ENCODE data around the gene RILP.
"Not testable (repeated sequence)": the region's sequence is repeated elsewhere in the genome, so short reads cannot be mapped to it uniquely, and the experiment has no call there.

RILP gene

DNA sequence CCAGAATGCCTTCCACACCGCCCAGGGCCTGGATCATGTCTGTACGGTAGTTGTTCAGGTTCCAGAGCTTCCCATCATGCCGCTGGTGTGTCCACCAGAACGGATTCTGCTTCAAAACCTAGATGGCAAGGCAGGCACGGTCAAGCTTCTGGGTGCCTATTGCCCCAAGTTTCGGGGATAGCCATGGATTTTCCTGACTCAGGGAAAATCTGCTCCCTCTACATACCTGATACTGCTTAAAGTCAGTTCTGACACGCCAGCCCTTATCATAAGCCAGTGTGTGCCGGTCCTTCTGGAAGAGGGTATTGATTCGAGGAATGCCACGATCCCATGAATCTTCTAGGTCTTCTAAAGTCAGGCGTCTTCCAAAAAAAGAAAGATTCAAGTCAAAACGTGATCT lies 11.4 kb upstream of the RILP start:
- no peak for TF ChIP-seq JUND (IDR thresholded peaks at IDR 0.05; ENCODE audit: low read depth)
- DNase-seq (ENCODE audit: low read depth in 1 of 2, low spot score in 1 of 2): no peak
- in situ Hi-C loops (cut with HindIII; ENCODE audit: low pct_unique_long_range_greater_than_20kb, low sequenced_read_pairs): no loop called here

DNA sequence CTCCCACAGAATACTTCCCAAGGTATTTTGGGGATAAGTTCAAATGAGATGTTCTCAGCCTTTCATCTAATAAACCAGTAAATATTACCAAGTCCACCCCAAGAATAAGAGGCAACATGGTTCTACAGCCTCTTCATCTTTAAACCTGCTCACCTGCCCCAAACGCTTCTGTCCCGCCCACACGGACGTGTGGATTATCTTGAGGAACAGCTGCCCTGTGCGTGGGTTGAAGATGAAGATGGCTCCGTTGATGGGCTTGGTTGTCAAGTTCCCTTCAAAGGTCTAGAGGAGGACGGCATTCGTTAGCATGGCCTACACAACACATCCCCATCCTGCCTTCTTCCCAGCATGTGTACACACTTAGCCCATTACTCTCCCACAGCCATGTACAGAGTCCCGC lies 8.4 kb upstream of the RILP start:
- in situ Hi-C loops (cut with HindIII; ENCODE audit: low pct_unique_long_range_greater_than_20kb, low sequenced_read_pairs): no loop called here
- no peak for DNase-seq (ENCODE audit: low read depth in 1 of 2, low spot score in 1 of 2)
- TF ChIP-seq JUND (IDR thresholded peaks at IDR 0.05; ENCODE audit: low read depth): no peak

DNA sequence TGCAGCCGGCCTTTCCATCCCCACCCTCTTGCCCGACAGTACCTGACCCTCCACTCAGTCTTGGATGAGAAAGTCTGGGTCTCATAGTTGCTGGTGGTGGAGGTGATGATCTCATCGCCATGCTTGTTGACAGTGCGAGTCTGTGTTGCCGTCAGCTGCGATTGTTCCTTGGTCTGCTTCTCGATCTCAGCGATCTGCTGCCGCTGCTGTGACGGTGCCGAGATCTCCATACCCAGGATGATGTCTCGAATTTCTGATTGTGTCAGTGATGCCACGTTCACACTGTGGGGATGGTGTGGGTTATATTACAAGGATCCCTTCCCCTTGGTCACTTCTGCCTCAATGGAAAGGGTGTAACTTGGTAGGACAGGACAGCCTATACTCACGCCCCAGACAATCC lies 4.1 kb upstream of the RILP start:
- no peak for TF ChIP-seq JUND (IDR thresholded peaks at IDR 0.05; ENCODE audit: low read depth)
- in situ Hi-C loops (cut with HindIII; ENCODE audit: low pct_unique_long_range_greater_than_20kb, low sequenced_read_pairs): no loop called here

DNA sequence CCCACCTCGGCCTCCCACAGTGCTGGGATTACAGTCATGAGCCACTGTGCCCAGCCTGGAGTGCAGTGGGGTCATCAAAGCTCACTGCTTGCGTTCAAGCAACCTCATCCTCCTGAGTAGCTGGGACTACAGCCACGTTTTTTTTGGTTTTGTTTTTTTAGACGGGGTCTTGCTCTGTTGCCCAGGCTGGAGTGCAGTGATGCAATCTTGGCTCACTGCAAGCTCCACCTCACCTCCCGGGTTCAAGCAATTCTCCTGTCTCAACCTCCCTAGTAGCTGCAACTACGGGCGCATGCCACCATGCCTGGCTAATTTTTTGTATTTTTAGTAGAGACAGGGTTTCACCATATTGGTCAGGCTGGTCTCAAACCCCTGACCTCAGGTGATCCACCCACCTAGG lies 3.1 kb upstream of the RILP start:
- in situ Hi-C loops (cut with HindIII; ENCODE audit: low pct_unique_long_range_greater_than_20kb, low sequenced_read_pairs); DNase-seq (ENCODE audit: low read depth in 1 of 2, low spot score in 1 of 2): not testable (repeated sequence)

More for the DNA sequence above, 4.1 kb upstream of the RILP start:
- DNase-seq (ENCODE audit: low read depth in 1 of 2, low spot score in 1 of 2): no peak

DNA sequence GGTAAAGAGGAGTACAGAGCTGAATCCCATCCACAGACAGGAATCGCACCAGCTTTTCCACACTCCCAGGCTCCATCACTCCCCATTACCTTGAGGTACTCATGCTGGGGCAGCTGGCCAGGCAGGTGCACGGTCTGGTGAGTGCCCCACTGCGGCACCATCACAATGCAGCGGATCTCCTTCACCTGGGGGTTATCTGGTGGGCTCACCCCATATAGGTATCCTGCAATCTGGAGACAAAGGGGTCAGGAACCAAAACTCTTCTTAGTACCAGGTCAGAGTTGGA lies 1.8 kb upstream of the RILP start:
- DNase-seq (ENCODE audit: low read depth in 1 of 2, low spot score in 1 of 2): no peak
- TF ChIP-seq JUND (IDR thresholded peaks at IDR 0.05; ENCODE audit: low read depth): no peak
- in situ Hi-C loops (cut with HindIII; ENCODE audit: low pct_unique_long_range_greater_than_20kb, low sequenced_read_pairs): no loop called here

DNA sequence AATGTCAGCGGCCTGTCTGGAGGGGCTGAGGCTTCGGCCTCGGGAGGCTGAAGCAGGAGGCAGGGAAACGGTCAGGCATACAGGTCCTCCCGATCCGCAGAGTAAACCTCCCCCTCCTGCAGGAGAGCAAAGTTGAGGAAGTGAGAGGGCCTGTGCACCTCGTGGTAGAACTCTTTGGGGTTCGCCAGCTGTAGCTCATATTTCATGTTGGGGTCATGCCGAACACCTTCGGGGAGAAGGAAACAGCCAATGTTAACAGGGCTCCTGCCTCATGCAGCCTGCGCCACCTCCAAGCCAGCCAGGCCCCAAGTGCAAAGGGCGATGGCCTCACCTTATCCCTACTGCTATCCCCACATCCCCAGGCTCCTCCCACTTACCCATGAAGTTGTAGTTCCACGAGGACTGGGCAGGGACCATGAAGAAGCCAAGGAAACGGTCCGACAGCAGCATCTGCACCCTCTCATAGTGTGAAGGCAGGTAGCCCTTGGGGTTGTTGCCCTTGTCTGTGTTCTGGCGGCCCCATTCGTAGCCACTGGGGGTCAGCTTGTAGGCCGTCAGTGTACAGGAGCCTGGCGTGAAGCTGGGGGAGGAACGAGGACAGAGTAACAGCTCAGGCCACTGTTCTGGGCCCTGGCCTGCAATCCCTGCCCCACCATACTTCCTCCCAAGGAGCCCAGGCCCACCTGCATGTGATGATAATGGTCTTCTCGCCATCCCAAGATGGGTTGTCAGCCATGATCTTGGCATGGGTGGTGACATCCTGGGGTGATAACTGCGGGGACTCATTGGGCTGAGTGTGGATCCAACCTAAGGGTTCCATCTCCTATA lies 1.3 kb upstream of the RILP start:
- in situ Hi-C loops (cut with HindIII; ENCODE audit: low pct_unique_long_range_greater_than_20kb, low sequenced_read_pairs): no loop called here
- TF ChIP-seq JUND (IDR thresholded peaks at IDR 0.05; ENCODE audit: low read depth): no peak
- no peak for DNase-seq (ENCODE audit: low read depth in 1 of 2, low spot score in 1 of 2)

DNA sequence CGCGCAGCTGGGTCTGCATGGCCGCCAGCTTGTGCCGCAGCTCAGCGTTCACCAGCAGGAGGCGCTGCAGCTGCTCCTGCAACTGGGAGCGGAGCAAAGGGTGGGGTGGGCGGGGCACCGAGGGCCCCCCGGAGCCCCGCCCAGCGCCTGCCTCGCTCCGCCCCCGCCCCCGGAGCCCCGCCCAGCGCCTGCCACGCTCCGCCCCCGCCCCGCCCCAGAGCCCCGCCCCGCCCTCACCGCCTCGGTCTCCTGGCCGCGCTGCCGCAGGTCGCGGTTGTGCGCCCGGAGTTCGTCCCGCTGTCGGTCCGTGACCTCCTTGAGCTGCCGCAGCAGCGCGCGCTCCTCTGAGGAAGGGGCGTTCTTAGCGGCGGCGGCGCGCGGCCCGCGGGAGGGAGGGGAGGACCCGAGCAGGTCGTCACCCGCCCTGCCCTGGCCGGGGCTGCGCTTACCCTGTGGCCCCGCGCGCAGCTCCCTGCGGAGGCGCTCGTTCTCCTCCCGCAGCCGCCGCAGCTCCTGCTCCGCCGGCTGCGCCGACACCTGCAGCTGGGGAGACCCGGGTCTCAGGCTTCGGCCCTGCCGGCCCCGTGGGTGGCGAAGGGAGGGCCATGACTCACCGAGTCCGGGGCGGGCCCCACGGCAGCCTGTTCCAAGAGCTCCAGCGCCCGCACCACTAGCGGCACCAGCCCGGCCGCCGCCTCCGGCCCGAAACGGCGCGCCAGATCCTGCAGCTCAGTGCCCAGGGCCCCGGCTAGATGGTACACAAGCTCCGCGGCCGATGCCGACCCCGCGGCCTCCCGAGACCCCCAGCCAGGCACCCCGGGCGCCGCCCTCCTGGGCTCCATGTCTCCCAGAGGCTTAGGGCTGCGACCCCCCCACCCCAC lies 463 bp downstream of the RILP start:
- no peak for TF ChIP-seq JUND (IDR thresholded peaks at IDR 0.05; ENCODE audit: low read depth)
- in situ Hi-C loops (cut with HindIII; ENCODE audit: low pct_unique_long_range_greater_than_20kb, low sequenced_read_pairs): no loop called here
- DNase-seq (ENCODE audit: low read depth in 1 of 2, low spot score in 1 of 2): peak; percentile 67 to 94

DNA sequence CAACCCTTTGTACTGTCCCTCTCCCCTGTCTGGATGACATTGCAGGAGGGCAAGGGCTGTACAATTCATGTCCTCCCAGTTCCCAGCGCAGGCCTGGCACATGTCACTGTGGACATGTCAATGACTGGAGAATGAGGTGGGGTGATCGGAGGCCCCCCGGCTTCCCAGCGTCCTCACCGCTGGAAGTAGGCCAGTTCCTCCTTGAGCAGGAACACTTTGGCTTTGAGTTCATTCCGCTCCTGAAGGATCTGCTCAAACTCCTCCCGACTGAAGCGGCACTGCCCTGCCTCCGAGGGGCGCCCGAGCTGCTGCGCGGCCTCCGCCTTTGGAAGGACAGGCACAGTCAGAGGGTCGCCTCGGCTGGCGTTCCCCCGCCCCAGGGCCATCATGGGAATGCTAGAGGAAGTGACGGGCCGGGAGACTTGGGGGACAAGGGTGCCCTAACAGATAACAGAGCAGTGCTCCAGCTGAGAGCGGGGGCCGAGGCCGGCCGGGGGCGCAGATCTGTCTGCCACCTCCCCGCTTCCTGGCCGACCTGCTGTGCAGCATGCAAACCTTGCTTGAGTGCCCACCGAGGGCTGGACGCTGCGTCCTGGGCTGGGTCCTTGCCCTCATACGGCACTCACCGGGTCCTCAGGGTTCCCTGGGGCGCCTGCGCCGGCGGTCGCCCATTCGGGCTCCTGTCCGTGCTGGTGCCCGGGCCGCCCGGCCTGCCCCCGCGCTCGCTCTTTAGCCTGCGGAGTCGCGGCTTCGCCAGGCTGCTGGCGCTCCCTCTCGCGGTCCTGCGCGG lies 1.3 kb downstream of the RILP start:
- no peak for DNase-seq (ENCODE audit: low read depth in 1 of 2, low spot score in 1 of 2)
- in situ Hi-C loops (cut with HindIII; ENCODE audit: low pct_unique_long_range_greater_than_20kb, low sequenced_read_pairs): no loop called here
- no peak for TF ChIP-seq JUND (IDR thresholded peaks at IDR 0.05; ENCODE audit: low read depth)

DNA sequence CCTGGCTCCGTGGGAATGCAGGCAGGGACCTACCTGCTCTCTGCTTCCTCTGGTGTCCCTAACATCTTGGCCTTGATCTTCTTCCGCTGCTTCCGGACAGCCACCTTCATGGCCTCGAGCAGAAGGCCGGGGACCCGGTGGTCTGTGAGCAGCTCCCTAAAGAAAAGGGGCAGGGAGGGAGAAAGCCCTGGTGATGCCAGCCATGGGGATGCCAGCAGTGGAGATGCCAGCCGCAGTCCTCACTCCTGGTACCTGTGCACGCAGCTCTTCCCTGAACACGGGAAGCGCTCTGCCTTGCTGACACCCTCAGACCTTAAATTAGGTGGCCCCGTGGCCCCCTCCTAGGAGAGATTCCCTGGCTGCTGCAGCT lies 1.9 kb downstream of the RILP start:
- in situ Hi-C loops (cut with HindIII; ENCODE audit: low pct_unique_long_range_greater_than_20kb, low sequenced_read_pairs): no loop called here
- no peak for TF ChIP-seq JUND (IDR thresholded peaks at IDR 0.05; ENCODE audit: low read depth)
- DNase-seq (ENCODE audit: low read depth in 1 of 2, low spot score in 1 of 2): no peak

DNA sequence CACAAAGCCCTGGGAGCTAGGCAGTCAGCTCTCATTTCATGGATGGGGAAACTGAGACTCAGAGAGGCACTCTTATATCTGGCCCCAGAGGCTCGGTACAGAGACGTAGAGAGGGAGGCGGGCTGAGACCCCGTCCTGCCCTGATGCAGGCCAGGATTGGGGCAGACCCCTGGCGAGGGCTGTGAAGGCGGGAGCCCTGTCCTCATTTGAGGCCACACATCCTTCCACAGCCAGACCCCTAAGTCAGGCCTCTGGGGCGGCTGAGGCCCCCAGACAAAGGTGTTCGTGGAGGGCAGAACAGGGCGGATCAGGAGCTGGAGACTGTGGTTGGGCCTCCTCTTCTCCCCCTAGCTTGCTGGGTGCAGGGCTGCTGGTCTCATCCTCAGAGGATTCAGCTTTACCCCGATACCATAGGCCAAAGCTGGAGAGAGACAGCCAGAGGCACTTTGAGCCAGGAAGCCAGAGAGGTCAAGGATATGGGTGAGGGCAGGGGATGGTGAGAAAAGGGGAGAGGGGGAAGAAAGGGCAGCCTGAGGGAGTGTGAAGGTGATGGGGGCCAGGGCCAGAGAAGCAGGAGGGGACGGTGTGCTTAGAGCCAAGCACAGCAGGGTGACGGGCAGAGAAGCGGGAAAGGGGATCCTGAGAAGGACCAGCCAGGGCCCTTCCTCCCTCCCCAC lies 3.3 kb downstream of the RILP start:
- no peak for DNase-seq (ENCODE audit: low read depth in 1 of 2, low spot score in 1 of 2)
- in situ Hi-C loops (cut with HindIII; ENCODE audit: low pct_unique_long_range_greater_than_20kb, low sequenced_read_pairs): no loop called here
- TF ChIP-seq JUND (IDR thresholded peaks at IDR 0.05; ENCODE audit: low read depth): no peak

DNA sequence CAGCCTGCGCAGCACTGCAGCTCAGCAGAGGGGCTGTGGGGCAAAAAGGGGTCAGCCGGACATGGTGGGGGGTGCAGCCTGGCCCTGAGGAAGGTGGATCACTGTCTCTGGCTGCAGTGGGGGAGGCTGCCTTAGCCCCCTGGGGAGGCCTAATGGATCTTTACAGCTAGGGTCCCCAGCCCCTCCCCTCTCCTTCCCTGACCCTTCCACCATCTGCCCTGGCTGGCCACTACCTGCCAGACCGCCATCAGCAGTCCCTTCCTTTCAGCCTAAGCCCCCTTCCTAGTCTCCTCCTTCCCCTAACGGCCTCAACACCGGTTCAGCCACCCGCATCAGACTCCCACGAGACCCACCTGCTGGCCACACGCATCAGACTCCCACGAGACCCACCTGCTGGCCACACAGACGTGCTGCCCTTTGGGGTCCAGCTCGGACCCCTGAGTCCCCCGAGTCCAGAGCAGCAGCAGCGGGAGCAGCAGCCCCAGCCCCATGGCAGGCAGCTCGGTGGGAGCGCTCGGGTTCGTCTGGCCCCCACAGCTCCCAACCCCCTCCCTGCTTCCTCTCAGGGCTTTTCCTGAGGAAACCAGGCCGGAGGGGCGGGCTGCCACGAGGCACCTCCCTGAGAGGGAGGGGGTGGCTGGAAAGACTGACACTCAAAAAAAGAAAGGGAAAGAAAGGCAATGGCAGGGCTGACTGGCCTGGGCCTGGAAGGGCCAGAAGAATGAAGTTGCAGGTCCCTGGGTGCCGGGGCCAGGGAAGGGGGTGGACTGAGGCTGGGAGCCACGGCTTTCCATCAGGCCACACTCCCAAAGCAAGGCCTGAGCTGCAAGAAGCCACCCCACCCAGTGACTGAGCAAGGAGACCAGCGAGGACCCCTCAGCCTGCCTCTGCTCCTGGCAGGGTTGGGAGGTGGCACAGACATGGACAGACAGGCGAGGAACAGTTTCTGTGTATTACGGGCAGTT lies 4.2 kb downstream of the RILP start, which contains the start of gene SCARF1:
Gene SCARF1, minus strand, starts transcription at position 526 of the 965 bp plus-strand sequence. Its CDS starts 35 bp downstream, at position 491.
- no peak for DNase-seq (ENCODE audit: low read depth in 1 of 2, low spot score in 1 of 2)
- in situ Hi-C loops (cut with HindIII; ENCODE audit: low pct_unique_long_range_greater_than_20kb, low sequenced_read_pairs): no loop called here
- no peak for TF ChIP-seq JUND (IDR thresholded peaks at IDR 0.05; ENCODE audit: low read depth)

All from T47D (cell line).